Osteocyte (in vitro differentiated cells): Measurements from ENCODE around the gene KXD1. TPM values are rescaled to one million over a fixed set of nuclear protein-coding genes. Genes with fewer than 3 reads are reported as not detected.
"Not testable (repeated sequence)": the region's sequence is repeated elsewhere in the genome, so short reads cannot be mapped to it uniquely, and the experiment has no call there.

Experiments
- DNase-seq: peaks from one replicate; pipeline ENCODE4 v3.0.0; 2021; ENCODE audit warnings: mixed read lengths; ENCODE audit not compliant: unreplicated experiment; ENCODE audit errors: extremely low spot score
- H3K27ac Mint-ChIP-seq: one replicate; pipeline ENCODE4 v1.8.0; 2021; ENCODE audit warnings: mild to moderate bottlenecking, mixed read lengths; ENCODE audit not compliant: unreplicated experiment
- H3K27me3 Mint-ChIP-seq: one replicate; pipeline ENCODE4 v1.8.0; 2021; ENCODE audit warnings: mixed read lengths; ENCODE audit not compliant: unreplicated experiment
- H3K36me3 Mint-ChIP-seq: one replicate; pipeline ENCODE4 v1.8.0; 2021; ENCODE audit warnings: mixed read lengths; ENCODE audit not compliant: unreplicated experiment
- H3K4me1 Mint-ChIP-seq: one replicate; pipeline ENCODE4 v1.8.0; 2021; ENCODE audit warnings: mixed read lengths; ENCODE audit not compliant: unreplicated experiment
- H3K4me3 Mint-ChIP-seq: one replicate; pipeline ENCODE4 v1.8.0; 2021; ENCODE audit warnings: mild to moderate bottlenecking, moderate library complexity, mixed read lengths; ENCODE audit not compliant: unreplicated experiment
- H3K9me3 Mint-ChIP-seq: one replicate; pipeline ENCODE4 v1.8.0; 2021; ENCODE audit warnings: mixed read lengths; ENCODE audit not compliant: unreplicated experiment
- CTCF ChIP-seq: fragments of 200-600 bp; sonication (generic); IDR thresholded peaks from 2 replicates; pipeline ENCODE4 v1.5.0; 2021; ENCODE audit warnings: antibody characterized with exemption, mild to moderate bottlenecking, moderate library complexity
- total RNA-seq: library from RNA; stranded (reverse); gene quantifications from 2 replicates; pipeline ENCODE4 v1.2.1, GENCODE V29; 2021

Gene KXD1
- total RNA-seq, 1 donor from 2014 or later: 66.5 TPM

- Mint-ChIP-seq H3K4me3 (no peak overlapping the region), H3K9me3 (no peaks in the 10 kb centered on the region), H3K27me3 (no peaks in the 10 kb centered on the region), H3K36me3 (peaks cover 23% of the 10 kb centered on the region), H3K27ac (no peak overlapping the region), H3K4me1 (no peaks in the 10 kb centered on the region)
- no peak for TF ChIP-seq CTCF
- no peak for DNase-seq
Observed at GRCh38 chr19:18536475-18536874, 21.2 kb upstream of the KXD1 start.

GRCh38 chr19:18537431-18537830 lies 20.2 kb upstream of the KXD1 start:
- H3K36me3 Mint-ChIP-seq: peaks cover 20% of the 10 kb centered on the region

GRCh38 chr19:18538115-18538514 lies 19.6 kb upstream of the KXD1 start:
- DNase-seq: no peak
- no peaks in the 10 kb centered on the region for H3K9me3 Mint-ChIP-seq
- no peaks in the 10 kb centered on the region for H3K27me3 Mint-ChIP-seq
- H3K36me3 Mint-ChIP-seq: peaks cover 18% of the 10 kb centered on the region
- no peak overlapping the region for H3K4me3 Mint-ChIP-seq
- no peak for TF ChIP-seq CTCF
- no peak overlapping the region for H3K27ac Mint-ChIP-seq
- peaks cover 10% of the 10 kb centered on the region for H3K4me1 Mint-ChIP-seq

More at GRCh38 chr19:18537431-18537830, 20.2 kb upstream of the KXD1 start:
- no peaks in the 10 kb centered on the region for H3K9me3 Mint-ChIP-seq
- TF ChIP-seq CTCF: no peak
- H3K27ac Mint-ChIP-seq: no peak overlapping the region
- H3K4me3 Mint-ChIP-seq: no peak overlapping the region
- no peaks in the 10 kb centered on the region for H3K27me3 Mint-ChIP-seq
- no peak for DNase-seq
- H3K4me1 Mint-ChIP-seq: peaks cover 8% of the 10 kb centered on the region

- H3K4me3 Mint-ChIP-seq: no peak overlapping the region
- H3K36me3 Mint-ChIP-seq: peaks cover 15% of the 10 kb centered on the region
- peaks cover 16% of the 10 kb centered on the region for H3K4me1 Mint-ChIP-seq
- DNase-seq: no peak
- no peaks in the 10 kb centered on the region for H3K27me3 Mint-ChIP-seq
- TF ChIP-seq CTCF: no peak
- H3K9me3 Mint-ChIP-seq: no peaks in the 10 kb centered on the region
- H3K27ac Mint-ChIP-seq: no peak overlapping the region
Observed at GRCh38 chr19:18539372-18539771, 18.3 kb upstream of the KXD1 start.

- H3K27me3 Mint-ChIP-seq, H3K9me3 Mint-ChIP-seq, H3K4me3 Mint-ChIP-seq, H3K27ac Mint-ChIP-seq, DNase-seq: not testable (repeated sequence)
- Mint-ChIP-seq H3K36me3 (peaks cover 14% of the 10 kb centered on the region), H3K4me1 (peaks cover 16% of the 10 kb centered on the region)
Observed at GRCh38 chr19:18540200-18540599, 17.5 kb upstream of the KXD1 start.
